Fibroblast of skin of right biceps (primary cell): ENCODE results near the gene MSRB3.
"Not testable (repeated sequence)": the region's sequence is repeated elsewhere in the genome, so short reads cannot be mapped to it uniquely, and the experiment has no call there.

Source experiments
- DNase-seq: peaks from one replicate; pipeline ENCODE4 v3.0.0-alpha.2; 2013

The MSRB3 gene

DNA sequence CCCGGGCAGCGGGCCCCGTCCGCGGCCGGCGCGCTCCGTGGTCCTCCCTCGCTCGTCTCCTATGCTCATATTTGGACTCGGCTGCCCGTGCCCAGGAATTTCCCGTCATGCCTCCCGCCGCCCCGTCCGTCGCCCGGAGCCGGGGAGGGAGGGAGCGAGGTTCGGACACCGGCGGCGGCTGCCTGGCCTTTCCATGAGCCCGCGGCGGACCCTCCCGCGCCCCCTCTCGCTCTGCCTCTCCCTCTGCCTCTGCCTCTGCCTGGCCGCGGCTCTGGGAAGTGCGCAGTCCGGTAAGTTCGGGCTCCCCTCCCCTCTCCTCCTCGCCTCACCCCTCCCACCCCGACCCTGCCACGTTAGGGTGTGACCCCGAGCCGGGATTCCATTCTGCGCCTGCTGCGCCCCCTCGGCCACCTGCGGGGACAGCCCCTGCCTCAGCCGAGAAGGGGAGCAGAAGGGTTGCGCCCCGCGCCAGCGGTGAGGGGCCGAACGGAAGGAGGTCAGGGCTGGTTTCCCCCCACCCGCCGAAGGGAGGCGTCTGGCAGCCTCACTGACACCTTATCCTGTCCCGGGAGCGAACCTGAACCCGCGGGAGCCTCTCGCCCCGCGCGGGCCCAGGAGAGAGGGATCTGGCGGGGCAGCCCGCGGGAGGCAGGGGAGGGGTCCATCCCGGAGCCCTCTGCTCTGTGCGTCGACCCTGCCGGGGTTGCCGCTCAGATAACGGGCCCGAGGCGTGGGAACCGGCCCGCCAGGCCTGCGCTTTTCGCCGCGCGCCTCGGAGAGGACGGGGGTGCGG is at the start of gene MSRB3:
MSRB3 (plus strand) TSS at position 108 of the 793 bp plus-strand sequence. CDS start 29,897 bp downstream, outside the sequence.
- peak; percentile 85 for DNase-seq

DNA sequence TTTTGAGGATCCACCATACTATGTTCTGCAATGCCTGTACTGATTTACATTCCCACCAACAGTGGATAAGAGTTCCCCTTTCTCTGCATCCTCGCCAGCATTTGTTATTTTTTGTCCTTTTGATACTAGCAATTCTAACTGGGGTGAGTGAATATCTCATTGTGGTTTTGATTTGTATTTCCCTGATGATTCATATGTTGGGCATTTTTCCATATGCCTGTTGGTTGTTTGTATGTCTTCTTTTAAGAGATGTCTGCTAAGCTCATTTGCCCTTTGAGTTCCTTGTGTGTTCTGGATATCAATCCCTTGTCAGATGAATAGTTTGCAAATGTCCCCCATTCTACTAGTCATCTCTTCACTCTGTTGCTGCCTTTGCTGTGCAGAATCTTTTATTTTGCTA is 49.0 kb upstream of the MSRB3 start:
- peak; percentile 75 for DNase-seq

DNA sequence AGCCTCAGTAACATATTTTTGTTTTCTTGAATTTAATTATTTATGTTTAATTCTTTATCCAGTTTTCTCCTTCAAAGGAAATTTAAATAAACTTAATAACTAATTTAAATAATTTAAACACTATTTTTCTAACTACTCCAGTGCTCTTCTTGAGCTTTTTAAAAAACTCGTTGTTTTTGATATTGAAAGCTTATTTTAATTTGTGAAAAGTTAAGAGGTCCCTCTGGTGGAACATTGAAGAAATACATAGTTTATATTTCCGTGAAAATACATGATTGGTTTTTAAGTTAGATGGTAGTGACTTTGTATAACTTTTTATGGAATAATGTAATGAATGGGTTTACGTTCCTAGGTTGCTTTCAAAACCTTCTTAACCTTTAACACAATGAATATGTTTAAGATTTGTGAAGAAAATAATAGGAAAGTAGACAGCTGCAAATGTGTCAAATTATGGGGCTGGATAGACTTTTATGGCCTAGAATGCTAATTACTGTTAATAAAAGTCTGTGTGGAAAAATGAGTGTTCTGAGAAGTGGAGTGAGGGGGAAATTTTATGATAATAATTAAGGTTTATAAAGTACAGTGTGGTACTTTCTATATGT is 45.9 kb upstream of the MSRB3 start:
- DNase-seq: peak; percentile 17

DNA sequence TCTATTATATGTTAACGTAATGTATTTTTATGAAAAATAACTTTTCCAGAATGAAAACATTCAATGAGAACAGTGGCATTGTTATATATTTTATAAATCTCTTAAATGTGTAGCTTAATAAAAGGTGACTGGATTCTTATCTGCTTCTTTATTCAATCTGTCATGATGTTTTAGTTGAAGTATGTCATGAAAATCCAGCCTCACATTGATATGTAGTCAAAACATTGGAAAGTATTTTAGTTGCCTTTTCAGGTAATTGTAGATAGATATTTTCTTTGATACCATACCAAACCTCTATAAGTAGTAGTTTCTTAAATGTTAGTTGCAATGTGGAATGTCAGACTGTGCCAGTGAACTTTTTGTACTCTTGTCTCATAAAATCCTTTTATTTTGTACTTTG is 41.3 kb upstream of the MSRB3 start:
- DNase-seq: no peak

DNA sequence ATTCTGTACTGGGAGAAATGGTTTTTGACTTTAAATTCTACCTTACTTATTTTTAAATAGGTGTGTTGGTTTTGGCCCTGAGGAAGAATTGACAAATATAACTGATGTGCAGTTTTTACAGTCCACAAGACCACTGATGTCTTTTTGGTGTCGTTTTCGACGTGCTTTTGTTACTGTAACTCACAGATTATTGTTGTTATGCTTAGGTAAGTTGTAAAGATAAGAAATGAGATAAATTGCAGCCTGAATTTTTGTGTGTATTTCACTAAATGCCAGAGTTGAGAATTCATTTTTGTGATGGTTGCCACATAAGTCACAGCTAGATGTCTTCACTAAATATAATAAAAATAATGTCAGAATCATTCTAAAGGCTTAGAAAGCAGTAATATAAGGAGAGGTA is 39.9 kb upstream of the MSRB3 start:
- DNase-seq: no peak

DNA sequence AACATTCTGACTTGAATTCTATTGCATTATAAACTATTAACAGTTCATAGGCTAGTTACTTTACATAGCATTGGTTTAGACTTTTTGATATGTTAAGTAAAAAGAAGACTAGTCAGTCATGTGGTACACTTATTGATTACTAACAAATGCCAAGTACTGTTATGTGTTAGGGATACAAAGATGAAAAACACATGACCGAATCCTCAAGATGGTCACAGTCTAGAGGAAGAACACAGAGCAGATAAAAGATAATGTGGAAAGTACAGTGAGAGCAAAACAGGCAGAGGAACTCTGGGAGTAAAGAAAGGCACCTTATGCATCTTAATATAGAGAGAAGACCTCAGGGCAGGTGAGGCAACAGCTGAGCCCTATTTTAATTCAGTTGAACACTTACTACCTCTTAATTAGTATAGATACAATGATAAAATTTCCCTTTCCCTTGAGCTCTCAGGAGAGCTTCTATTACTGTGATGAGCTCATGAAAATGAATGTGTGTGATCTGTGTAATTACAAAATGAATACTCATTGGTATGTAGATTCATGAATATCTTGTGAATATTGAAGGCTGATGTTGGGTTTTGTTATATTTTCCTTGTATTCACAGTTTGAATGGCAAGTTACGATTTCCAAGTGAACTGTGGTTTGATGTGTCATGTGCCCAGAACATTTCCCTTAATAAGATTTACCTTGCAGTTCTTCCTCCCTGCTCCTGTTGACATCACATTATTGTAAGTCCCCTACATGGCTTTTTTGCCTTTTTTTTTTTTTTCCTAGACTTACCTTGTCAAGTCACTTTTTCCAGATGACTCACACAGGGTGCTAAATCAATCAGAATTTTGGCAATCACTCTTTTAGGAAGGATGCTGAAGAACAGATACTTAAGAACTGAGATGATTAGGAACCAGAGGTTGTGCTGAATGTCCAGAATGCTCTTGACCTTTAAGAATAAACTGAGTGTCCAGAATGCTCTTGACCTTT is 29.5 kb upstream of the MSRB3 start:
- DNase-seq: peak; percentile 13

DNA sequence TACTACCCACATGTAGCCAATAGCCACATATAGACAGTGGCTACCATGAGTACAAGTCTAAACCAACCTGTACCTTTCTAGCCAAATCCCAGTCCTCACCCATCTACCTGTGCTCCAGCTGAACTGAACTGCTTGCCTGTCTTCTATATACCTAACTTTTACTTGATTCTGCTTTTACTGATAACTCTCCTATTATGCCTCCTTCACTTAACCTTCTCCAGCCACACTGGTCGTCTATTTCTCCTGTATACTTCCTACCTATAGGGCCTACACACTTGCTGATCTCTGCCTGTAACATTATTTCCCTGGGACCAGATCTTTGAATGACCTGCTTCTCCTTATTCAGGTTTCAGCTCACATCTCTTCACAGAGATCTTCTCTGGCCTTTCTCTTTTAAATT is 26.0 kb upstream of the MSRB3 start:
- no peak for DNase-seq

DNA sequence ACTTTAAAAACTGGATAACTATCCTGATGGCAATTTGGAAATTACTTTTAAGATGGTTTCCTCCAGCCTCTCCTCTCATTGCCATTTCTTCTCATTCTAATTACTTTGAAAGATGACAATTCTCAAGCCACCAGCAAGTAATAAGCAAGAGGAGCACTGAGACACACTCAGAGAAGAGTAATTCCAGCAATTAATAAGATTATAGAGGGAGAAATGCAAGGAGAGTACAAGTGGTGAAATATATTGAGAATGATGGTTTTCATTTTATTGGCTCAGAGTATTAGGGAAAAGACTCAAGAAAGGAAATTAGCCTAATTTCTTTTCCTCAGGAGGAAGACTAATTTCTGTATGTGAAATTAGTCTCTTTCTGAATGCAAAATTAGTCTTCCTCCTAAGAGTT is 20.5 kb upstream of the MSRB3 start:
- no peak for DNase-seq

DNA sequence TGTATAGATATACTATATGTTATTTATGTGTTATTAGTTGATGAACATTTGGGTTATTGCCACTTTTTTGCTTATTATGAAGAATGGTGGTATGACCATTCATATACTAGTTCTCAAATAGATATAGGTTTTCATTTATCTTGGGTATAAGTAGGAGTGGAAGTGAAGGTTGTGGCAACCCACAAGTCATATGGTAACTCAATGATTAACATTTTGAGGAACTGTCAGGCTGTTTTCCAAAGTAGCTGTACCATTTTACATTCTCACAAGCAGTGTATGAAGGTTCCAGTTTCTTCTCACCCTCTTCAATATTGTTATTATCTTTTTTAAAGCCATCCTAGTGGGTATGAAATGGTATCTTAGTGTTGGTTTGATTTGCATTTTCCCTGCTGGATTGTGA is 19.0 kb upstream of the MSRB3 start:
- DNase-seq: no peak

DNA sequence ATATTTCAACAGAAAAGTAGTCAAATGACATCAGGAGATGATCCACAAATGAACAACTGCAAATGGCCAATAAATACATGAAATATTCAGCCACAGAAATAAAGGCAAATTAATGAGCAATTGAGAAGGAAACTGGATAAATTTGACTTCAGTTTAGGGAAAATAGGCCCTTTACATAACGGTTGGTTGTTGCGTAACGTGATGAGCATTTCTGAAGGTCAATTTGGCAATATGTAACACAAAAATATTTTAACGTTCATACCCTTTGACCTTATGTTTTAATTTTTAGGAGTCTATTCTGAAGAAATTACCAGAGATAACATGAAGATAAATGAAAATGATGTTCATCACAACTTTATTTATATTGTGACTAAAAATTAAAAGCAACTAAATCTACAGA is 14.7 kb upstream of the MSRB3 start:
- no peak for DNase-seq

DNA sequence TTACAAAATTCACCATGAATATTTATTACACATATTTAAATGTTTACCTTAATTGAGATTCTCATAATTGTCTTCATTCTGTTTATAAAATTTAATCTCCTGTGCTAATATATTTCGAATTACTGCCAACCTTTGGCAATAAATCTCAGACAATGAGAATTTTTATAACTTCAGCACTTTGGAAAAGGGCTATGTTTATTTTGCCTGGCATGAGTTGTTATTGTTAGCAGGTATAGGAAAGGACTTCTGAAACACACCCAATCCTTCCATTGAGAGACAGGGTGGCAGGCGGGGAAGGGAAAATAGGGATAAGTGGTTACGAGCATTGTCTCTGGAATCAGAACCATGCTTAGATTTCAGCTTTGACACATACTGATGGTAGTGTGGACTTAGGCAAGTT is 12.1 kb upstream of the MSRB3 start:
- DNase-seq: no peak

DNA sequence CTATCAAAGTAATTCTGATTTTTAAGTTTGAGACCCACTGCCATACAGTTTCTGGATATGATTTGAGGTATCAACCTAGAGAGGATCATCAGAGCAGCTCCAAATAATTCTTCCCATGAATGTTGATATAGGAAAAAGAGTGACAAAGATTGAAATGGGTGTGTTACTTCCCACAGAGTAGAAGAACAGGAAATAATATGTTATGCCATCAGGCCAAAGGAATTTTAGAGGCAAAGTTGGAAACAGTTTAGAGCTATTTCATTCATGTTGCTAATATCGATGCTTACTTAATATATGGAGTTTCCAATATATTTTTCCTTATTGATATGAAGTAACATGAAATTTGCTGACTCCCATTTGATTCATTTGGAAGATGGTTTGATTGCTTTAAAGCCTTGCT is 8.9 kb upstream of the MSRB3 start:
- peak; percentile 42 for DNase-seq

DNA sequence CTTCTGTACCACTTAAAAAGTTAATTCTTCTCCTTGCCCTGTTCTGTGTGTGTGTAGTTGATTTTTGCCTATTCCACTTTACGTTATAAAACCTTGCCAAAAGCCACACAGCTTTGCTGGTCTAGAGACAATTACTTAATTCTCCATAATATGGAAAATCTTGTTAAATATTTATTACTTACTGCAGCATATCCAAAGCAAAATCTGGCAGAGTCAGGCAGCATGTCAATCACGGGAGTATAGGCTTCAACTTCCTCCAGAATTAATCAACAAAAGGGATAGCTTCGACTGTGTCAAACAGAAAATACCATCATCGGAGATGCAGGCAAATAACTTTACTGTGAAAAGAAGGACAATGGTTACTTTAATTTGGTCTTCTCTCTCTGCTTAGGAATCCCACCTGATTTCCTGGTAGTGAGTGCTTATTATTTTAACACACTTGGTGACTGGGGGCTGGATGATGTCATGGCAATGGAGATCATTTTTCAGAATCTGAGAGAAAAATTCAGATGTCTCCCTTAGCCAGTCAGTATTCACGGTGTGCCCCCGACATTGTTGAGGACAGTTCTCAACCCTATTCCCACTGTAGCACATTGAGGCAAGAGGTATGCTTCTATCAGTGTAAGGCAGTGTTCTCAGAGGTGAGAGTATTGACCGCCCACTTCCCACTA is 3.7 kb upstream of the MSRB3 start:
- DNase-seq: no peak

DNA sequence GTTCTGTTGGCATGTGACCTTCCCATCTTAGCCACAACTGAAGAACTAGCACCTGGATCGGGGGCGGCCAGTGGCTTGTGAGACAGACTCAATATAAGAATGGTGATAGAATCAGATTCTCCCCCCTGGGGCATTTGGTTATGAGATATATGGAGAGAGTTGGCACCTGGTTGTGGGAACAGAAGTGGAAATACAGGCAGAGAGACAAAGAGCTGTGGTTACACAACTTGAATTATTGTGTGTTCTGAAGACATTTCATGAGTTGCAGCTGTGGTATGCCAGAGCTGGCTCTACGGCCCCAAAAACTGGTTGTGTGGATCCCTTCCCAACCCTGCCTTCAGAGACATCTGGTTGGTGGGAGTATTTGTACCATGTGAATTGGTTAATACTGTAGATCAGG is 2.9 kb upstream of the MSRB3 start:
- no peak for DNase-seq

DNA sequence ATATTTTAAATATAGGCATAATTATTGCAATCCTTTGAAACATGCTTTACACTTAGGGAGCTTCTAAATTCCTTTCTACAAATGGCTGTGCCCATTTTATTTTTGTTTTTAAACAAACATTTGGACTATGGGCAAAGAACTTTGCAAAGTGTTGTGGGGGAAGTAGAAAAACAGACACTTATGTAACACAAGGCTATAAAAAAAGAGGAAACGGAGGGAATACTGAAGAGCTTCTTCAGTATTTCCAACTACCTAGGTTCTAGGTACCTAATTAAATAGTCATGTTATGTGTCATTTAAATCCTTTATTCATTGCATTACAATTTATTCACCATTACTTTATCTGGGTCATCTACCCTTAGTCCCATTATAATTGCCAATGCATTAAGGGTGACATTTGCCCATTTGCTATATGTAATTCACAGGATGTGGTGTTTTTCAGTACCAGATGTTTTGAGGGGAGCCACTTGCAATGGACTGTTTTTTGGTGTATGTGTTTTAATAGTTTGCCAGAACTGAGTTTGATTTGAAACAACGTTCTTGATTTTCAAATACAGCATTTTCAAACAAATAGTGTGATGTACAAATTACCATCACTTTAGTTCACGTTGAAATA is 1.5 kb upstream of the MSRB3 start:
- DNase-seq: no peak

DNA sequence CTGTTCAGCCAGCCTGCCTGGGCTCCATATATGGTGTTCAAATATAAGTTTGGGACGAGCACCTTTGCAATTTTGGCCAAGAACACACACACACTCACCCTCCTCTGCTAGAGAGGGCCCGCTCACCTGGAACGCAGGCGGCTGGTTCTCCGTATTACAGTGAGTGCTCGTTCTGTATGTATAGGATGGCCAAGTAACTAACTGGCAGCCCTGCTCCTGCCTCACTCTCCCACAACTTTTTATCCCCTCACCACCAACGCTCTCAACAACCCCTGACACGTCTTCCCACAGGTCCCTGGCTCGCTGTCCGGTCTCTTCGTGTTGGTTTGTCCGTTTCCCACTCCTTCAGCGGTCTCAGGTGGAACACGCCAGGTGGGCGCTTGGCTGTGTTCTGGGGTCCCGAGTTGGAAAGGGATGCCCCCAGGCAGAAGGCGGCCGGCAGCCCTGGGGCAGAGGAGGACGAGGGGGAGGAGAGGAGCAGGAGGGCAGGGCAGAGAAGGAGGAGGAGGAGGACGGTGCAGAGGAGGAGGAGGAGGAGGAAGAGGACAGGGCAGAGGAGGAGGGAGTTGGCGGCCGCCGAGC is 398 bp upstream of the MSRB3 start:
- DNase-seq: no peak

DNA sequence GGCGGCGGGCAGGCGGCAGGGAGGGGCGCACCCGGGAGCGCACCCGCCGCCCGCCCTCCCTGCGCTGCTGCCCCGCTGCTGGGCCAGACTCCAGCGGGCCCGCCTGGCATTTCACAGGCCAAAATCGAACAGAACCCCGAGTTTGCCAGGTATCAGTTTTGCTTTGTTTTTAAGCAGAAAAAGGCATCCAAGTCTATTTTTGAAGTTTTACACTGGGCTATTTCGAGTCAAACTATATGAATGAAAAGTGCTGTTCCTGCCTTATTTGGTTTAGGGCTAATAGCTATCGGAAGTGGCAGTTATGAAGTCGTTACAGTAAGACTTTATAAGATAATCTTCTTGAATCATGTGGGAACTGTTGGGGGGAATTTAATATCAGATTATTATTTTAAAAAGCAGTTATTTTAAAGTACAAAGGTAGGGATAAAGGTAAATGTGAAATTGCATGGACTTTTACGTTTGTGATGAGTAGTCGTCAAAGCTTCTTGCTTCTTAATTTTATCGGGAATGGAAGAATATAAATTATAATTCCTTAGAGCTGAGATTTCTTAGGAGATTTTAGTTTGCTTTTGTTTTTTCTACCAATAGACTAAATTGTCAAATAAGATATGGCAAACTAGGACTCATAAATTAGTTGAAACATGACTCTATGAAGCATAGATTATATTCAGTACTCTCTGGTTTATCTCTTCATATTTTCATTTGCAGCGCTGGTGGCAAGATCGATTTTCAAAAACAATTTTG is 1.1 kb downstream of the MSRB3 start:
- peak; percentile 22 for DNase-seq

DNA sequence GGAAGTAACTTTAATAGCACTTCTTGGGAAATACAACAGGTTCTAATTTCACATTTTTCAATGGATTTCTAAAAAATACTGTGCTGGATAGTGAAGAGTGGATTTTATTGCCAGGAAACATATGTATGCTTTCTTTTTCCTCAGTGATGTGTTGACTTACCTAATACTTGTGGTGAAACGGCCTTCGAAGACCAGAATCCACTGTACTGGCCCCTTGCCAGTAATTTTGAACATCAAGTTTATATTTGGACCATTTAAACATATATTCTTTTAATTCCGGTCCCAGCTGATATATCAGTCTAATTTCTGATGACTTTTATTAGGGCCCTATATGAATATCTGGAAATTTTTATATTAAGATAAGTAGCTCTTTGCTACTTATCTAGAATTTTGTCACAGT is 1.8 kb downstream of the MSRB3 start:
- DNase-seq: peak; percentile 37

DNA sequence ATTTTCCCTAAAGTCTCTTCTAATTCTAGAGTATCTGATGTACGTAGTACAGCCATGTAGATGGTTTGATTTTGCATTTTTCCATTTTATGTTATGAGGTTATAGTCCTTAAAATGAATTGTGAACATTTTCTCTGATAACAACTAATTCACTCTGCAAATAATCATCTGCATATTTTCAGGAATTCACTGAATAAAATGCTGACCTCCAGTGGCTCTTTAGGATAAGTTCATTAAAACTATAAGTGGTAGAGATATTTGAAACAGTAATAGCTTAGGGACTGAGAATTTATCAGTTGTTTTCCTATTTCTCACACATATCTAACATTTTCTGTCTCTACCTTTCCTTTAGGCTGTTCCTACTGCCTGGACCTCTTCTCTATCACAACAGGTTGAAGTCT is 4.4 kb downstream of the MSRB3 start:
- DNase-seq: no peak

DNA sequence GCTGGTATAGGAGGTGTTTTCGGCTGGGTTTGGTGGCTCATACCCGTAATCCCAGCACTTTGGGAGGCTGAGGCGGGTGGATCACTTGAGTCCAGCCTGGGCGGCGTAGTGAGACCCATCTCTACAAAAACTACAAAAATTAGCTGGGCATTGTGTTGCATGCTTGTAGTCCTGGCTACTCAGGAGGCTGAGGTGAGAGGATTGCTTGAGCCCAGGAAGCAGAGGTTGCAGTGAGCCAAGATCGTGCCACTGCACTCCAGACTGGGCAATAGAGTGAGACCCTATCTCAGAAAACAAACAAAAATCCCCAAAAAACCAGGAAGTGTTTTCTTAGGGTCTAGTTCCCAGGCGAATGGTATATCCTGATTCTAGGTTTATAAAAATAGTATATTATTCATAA is 7.0 kb downstream of the MSRB3 start:
- DNase-seq: not testable (repeated sequence)

DNA sequence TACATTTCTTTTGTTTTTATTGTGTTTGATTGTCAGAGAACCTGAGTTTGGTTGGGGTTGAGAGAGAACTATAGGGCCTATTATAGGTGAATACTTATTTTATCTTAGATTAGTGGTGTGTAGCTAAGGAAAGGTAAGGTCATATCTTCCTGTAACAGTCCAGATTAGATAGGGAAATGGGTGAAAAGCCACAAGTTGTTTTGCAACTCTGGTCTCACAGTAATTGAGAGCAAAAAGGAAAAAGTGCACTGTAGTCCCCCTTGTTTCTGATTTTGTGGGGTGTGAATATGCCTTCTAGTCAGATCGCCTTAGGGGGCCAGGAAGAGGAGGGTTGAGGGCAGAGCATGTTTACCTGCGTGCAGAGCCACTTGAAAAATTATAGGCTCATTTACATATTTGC is 8.9 kb downstream of the MSRB3 start:
- DNase-seq: no peak
